ENCODE data around the gene FAT1.
"Not testable (repeated sequence)": the region's sequence is repeated elsewhere in the genome, so short reads cannot be mapped to it uniquely, and the experiment has no call there.

Gene FAT1

DNA sequence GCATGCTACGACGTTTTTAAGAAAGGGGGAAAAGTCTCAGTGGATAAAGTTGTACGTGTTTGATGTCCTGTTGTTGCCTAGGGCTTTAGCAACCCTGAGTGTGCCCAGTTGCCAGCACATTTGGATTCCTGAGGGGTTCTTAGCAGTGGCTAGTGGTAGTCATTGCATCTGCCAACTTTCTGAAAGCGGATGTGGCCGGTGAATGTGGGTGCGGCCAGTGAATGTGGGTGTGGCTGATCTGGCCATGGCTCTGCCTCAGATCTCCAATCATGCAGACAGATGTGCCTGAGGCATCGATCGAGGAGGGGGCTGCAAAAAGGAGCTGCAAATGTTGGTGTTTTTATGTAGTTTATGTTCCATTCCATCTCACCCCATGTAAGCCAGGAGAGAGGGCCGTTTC lies 41.5 kb upstream of the FAT1 start:
- no peak for DNase-seq (ENCODE audit: low read depth, low spot score)
- Histone ChIP-seq H3K4me1 (ENCODE audit: insufficient read depth, insufficient read length) (no peaks in the 10 kb centered on the region), H3K27me3 (ENCODE audit: insufficient read depth, insufficient read length) (no peaks in the 10 kb centered on the region), H3K9me3 (ENCODE audit: insufficient read depth, low read length) (no peaks in the 10 kb centered on the region), H3K4me3 (ENCODE audit: insufficient read length, low read depth) (no peak overlapping the region), H3K36me3 (ENCODE audit: insufficient read depth, insufficient read length, low read length) (no peaks in the 10 kb centered on the region), H3K9ac (ENCODE audit: insufficient read length, low read depth) (no peak overlapping the region)
- TF ChIP-seq SUZ12 (IDR thresholded peaks at IDR 0.05; ENCODE audit: extremely low read depth, insufficient read depth, insufficient read length), result no peak
- no peak for TF ChIP-seq ZNF274 (IDR thresholded peaks at IDR 0.05; ENCODE audit: low read depth, low read length)
- no peak for TF ChIP-seq YY1 (IDR thresholded peaks at IDR 0.05; ENCODE audit: insufficient read depth, insufficient read length)

DNA sequence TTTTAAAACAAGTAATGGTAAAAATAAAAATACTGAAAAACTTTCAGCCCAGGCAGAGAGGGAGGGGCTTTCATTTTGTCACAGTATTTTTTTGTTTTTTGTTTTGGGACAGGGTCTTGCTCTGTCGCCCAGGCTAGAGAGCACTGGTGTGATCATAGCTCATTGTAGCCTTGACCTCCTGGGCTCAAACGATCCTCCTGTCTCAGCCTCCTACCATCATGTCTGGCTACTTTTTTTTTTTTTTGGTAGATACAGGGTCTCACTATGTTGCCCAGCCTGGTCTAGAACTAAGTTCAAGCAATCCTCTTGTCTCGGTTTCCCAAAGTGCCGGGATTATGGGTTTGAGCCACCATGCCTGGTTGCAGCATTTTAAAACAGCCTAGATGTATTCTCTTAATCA lies 40.8 kb upstream of the FAT1 start:
- H3K9ac ChIP-seq (ENCODE audit: insufficient read length, low read depth), result no peak overlapping the region
- H3K4me3 ChIP-seq (ENCODE audit: insufficient read length, low read depth), result no peak overlapping the region
- no peaks in the 10 kb centered on the region for H3K9me3 ChIP-seq (ENCODE audit: insufficient read depth, low read length)
- no peaks in the 10 kb centered on the region for H3K27me3 ChIP-seq (ENCODE audit: insufficient read depth, insufficient read length)
- TF ChIP-seq YY1 (IDR thresholded peaks at IDR 0.05; ENCODE audit: insufficient read depth, insufficient read length) (no peak), ZNF274 (IDR thresholded peaks at IDR 0.05; ENCODE audit: low read depth, low read length) (no peak), SUZ12 (IDR thresholded peaks at IDR 0.05; ENCODE audit: extremely low read depth, insufficient read depth, insufficient read length) (no peak)
- no peaks in the 10 kb centered on the region for H3K4me1 ChIP-seq (ENCODE audit: insufficient read depth, insufficient read length)
- H3K36me3 ChIP-seq (ENCODE audit: insufficient read depth, insufficient read length, low read length), result no peaks in the 10 kb centered on the region
- no peak for DNase-seq (ENCODE audit: low read depth, low spot score)

DNA sequence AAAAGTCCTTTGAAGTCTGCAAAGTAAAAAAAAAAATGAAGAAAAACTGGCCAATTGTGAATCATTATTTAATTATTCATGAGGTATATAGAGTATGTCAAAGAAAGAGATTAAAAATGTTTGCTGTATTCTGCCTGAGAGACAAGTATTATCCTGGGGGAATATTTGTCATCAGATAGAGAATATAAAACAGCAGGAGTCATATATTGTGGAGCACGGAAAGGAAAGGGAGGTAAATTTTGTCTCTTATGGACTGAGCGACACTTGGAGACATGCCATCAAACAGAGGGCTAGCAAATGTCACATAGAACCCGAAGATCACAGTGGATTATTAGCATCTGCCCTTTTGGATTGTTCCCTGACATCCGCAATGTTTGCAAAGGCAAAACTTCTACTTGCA lies 39.2 kb upstream of the FAT1 start:
- TF ChIP-seq ZNF274 (IDR thresholded peaks at IDR 0.05; ENCODE audit: low read depth, low read length) (no peak), SUZ12 (IDR thresholded peaks at IDR 0.05; ENCODE audit: extremely low read depth, insufficient read depth, insufficient read length) (no peak), YY1 (IDR thresholded peaks at IDR 0.05; ENCODE audit: insufficient read depth, insufficient read length) (no peak)
- H3K4me3 ChIP-seq (ENCODE audit: insufficient read length, low read depth), result no peak overlapping the region
- H3K36me3 ChIP-seq (ENCODE audit: insufficient read depth, insufficient read length, low read length), result no peaks in the 10 kb centered on the region
- no peaks in the 10 kb centered on the region for H3K27me3 ChIP-seq (ENCODE audit: insufficient read depth, insufficient read length)
- H3K9ac ChIP-seq (ENCODE audit: insufficient read length, low read depth), result no peak overlapping the region
- H3K9me3 ChIP-seq (ENCODE audit: insufficient read depth, low read length), result no peaks in the 10 kb centered on the region
- H3K4me1 ChIP-seq (ENCODE audit: insufficient read depth, insufficient read length), result no peaks in the 10 kb centered on the region
- DNase-seq (ENCODE audit: low read depth, low spot score), result no peak

DNA sequence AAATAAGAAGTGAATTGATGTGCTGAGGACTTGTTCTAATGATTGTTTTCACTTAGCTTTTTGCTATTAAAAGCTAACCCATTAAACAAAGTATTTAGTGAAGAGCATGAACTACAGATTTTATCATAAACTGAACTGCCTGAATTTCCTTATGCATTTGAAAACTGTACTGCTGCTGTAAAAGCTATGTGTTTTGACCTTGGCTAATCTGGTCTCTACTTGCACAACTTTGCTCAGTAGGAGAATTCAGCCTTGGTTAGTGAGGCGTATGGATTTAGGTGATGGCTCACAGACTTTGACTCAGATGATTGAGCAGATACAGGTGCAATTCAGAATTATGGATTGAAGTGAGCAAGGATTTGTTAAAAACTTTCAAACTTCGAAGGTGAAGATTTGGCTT lies 38.7 kb upstream of the FAT1 start:
- Histone ChIP-seq H3K4me3 (ENCODE audit: insufficient read length, low read depth) (no peak overlapping the region), H3K4me1 (ENCODE audit: insufficient read depth, insufficient read length) (no peaks in the 10 kb centered on the region), H3K9me3 (ENCODE audit: insufficient read depth, low read length) (no peaks in the 10 kb centered on the region), H3K27me3 (ENCODE audit: insufficient read depth, insufficient read length) (no peaks in the 10 kb centered on the region), H3K9ac (ENCODE audit: insufficient read length, low read depth) (no peak overlapping the region), H3K36me3 (ENCODE audit: insufficient read depth, insufficient read length, low read length) (no peaks in the 10 kb centered on the region)
- no peak for DNase-seq (ENCODE audit: low read depth, low spot score)
- no peak for TF ChIP-seq ZNF274 (IDR thresholded peaks at IDR 0.05; ENCODE audit: low read depth, low read length)
- no peak for TF ChIP-seq SUZ12 (IDR thresholded peaks at IDR 0.05; ENCODE audit: extremely low read depth, insufficient read depth, insufficient read length)
- TF ChIP-seq YY1 (IDR thresholded peaks at IDR 0.05; ENCODE audit: insufficient read depth, insufficient read length), result no peak

DNA sequence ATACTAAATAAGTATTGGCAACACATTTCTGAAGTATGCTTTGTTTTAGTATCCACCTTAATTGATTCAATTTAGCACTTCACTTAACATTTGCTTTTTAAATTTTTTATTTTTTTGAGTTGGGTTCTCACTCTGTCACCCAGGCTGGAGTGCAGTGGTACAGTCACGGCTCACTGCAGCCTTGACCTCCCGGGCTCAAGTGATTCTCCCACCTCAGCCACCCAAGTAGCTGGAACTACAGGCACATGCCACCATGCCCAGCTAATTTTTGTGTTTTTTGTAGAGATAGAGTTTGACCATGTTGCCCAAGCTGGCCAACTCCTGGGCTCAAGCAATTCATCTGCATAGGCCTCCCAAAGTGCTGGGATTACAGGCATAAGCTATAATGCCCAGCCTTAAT lies 38.3 kb upstream of the FAT1 start:
- H3K4me3 ChIP-seq (ENCODE audit: insufficient read length, low read depth); H3K27me3 ChIP-seq (ENCODE audit: insufficient read depth, insufficient read length); H3K36me3 ChIP-seq (ENCODE audit: insufficient read depth, insufficient read length, low read length); H3K4me1 ChIP-seq (ENCODE audit: insufficient read depth, insufficient read length); H3K9ac ChIP-seq (ENCODE audit: insufficient read length, low read depth); DNase-seq (ENCODE audit: low read depth, low spot score); H3K9me3 ChIP-seq (ENCODE audit: insufficient read depth, low read length): not testable (repeated sequence)

DNA sequence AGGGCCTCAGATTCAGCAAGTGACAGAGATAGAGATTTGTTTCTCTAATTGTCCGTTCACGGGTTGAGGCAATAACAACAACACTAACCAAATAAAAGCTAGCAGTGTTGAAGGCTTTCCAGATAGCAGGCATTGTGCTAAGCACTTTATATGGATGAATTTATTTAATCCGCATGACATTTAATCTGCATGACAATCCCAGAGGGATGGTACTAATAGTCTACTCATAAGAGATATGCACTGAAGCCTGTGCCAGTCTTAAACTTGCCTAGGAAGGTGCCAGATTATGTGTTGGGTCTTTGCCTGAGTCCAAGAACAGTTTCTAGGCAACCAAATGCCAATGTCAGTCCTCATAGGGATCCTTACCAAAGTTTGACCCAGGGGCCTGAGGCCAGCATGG lies 37.7 kb upstream of the FAT1 start:
- H3K36me3 ChIP-seq (ENCODE audit: insufficient read depth, insufficient read length, low read length), result no peaks in the 10 kb centered on the region
- no peaks in the 10 kb centered on the region for H3K9me3 ChIP-seq (ENCODE audit: insufficient read depth, low read length)
- TF ChIP-seq SUZ12 (IDR thresholded peaks at IDR 0.05; ENCODE audit: extremely low read depth, insufficient read depth, insufficient read length), result no peak
- no peak for TF ChIP-seq ZNF274 (IDR thresholded peaks at IDR 0.05; ENCODE audit: low read depth, low read length)
- TF ChIP-seq YY1 (IDR thresholded peaks at IDR 0.05; ENCODE audit: insufficient read depth, insufficient read length), result no peak
- H3K27me3 ChIP-seq (ENCODE audit: insufficient read depth, insufficient read length), result no peaks in the 10 kb centered on the region
- no peak overlapping the region for H3K4me3 ChIP-seq (ENCODE audit: insufficient read length, low read depth)
- no peak for DNase-seq (ENCODE audit: low read depth, low spot score)
- H3K4me1 ChIP-seq (ENCODE audit: insufficient read depth, insufficient read length), result no peaks in the 10 kb centered on the region
- H3K9ac ChIP-seq (ENCODE audit: insufficient read length, low read depth), result no peak overlapping the region

DNA sequence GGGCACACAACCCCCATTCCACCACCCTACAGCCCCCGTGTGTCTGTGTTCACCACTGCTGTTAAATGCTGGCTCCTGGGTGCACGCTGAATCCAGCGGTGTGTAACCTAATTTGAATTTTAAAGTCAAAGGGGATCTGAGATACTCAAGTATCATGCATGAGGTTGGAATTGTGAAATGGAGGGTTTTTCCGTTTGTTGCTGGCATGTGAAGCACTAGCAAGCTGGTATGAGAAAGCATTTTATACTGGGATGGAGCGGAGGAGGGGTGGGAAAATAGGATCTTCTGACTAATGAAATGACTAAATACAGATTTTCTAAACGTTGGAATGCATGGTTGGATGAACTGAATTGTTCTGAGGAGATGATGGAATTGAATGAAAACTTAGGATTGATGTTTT lies 36.9 kb upstream of the FAT1 start:
- no peak for TF ChIP-seq YY1 (IDR thresholded peaks at IDR 0.05; ENCODE audit: insufficient read depth, insufficient read length)
- TF ChIP-seq ZNF274 (IDR thresholded peaks at IDR 0.05; ENCODE audit: low read depth, low read length), result no peak
- TF ChIP-seq SUZ12 (IDR thresholded peaks at IDR 0.05; ENCODE audit: extremely low read depth, insufficient read depth, insufficient read length), result no peak
- H3K9me3 ChIP-seq (ENCODE audit: insufficient read depth, low read length), result no peaks in the 10 kb centered on the region
- H3K9ac ChIP-seq (ENCODE audit: insufficient read length, low read depth), result no peak overlapping the region
- no peaks in the 10 kb centered on the region for H3K4me1 ChIP-seq (ENCODE audit: insufficient read depth, insufficient read length)
- no peak for DNase-seq (ENCODE audit: low read depth, low spot score)
- no peaks in the 10 kb centered on the region for H3K36me3 ChIP-seq (ENCODE audit: insufficient read depth, insufficient read length, low read length)
- no peaks in the 10 kb centered on the region for H3K27me3 ChIP-seq (ENCODE audit: insufficient read depth, insufficient read length)
- no peak overlapping the region for H3K4me3 ChIP-seq (ENCODE audit: insufficient read length, low read depth)

DNA sequence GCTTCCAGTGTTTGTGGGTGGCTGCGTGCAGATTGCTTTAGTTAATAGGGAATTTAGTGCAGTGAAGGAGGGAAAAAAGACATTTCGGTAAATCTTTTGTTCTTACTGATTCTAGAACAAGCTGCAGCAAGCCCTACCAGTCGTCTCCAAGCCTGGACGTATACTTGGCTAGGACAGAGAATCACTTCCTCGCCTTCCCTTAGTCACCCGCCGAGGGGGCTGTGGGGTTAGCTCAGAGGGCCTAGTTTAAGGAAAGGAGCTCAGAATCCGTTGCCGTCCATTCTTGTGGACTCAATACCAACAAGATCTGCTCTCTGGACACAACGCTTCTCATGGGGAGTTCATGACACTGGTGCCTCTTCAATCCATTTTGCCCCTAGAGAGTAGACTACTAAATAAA lies 36.3 kb upstream of the FAT1 start:
- no peaks in the 10 kb centered on the region for H3K36me3 ChIP-seq (ENCODE audit: insufficient read depth, insufficient read length, low read length)
- TF ChIP-seq SUZ12 (IDR thresholded peaks at IDR 0.05; ENCODE audit: extremely low read depth, insufficient read depth, insufficient read length) (no peak), ZNF274 (IDR thresholded peaks at IDR 0.05; ENCODE audit: low read depth, low read length) (no peak), YY1 (IDR thresholded peaks at IDR 0.05; ENCODE audit: insufficient read depth, insufficient read length) (no peak)
- no peaks in the 10 kb centered on the region for H3K4me1 ChIP-seq (ENCODE audit: insufficient read depth, insufficient read length)
- no peaks in the 10 kb centered on the region for H3K27me3 ChIP-seq (ENCODE audit: insufficient read depth, insufficient read length)
- H3K9me3 ChIP-seq (ENCODE audit: insufficient read depth, low read length), result no peaks in the 10 kb centered on the region
- H3K4me3 ChIP-seq (ENCODE audit: insufficient read length, low read depth), result no peak overlapping the region
- no peak overlapping the region for H3K9ac ChIP-seq (ENCODE audit: insufficient read length, low read depth)
- DNase-seq (ENCODE audit: low read depth, low spot score), result no peak

Data from NT2/D1 (cell line).